Measurements from ENCODE around the gene NPTN. TPM values are rescaled to one million over a fixed set of nuclear protein-coding genes. Genes with fewer than 3 reads are reported as not detected.

The NPTN gene
- total RNA-seq, 1 experiment from 2014 or later = 90.9 TPM

GRCh38 chr15:73596174-73596573, 37.0 kb downstream of the NPTN start:
- ChIA-PET RAD21 (ENCODE audit: low non-redundant PET in 1 of 2, low total read pairs in 2 of 2, uncharacterized antibody in 2 of 2, unreplicated experiment in 2 of 2) (no interaction called here), CTCF (interaction anchor here (1.3 kb wide), 1 partner anchor 104 kb away, joined by 3 read pairs; no protein-coding TSS in a partner anchor), POLR2A (no interaction called here)
- Histone ChIP-seq H3K36me3 (ENCODE audit: control insufficient read depth in 1 of 2, insufficient read depth in 2 of 2, low read length in 2 of 2) (peaks cover 0 to 7% of the 10 kb centered on the region in 2 experiments; a peak in 1 of 4 replicates), H3K79me2 (ENCODE audit: insufficient read depth, low read length) (peaks cover 97% of the 10 kb centered on the region), H3K4me3 (replicated peaks in 1 of 2; ENCODE audit: low read depth in 1 of 2, low read length in 2 of 2) (no peak overlapping the region), H2AFZ (ENCODE audit: low read depth, low read length, poor library complexity, severe bottlenecking) (no peak overlapping the region), H3K4me2 (ENCODE audit: low read length) (no peak overlapping the region), H3K27ac (ENCODE audit: low read depth, low read length) (no peak overlapping the region), H3K27me3 (ENCODE audit: insufficient read depth, low read length) (no peaks in the 10 kb centered on the region), H3K9me2 (ENCODE audit: insufficient read depth) (no peaks in the 10 kb centered on the region), H3K9me3 (ENCODE audit: control insufficient read depth in 1 of 2, insufficient read depth in 1 of 2, low read depth in 1 of 2, low read length in 2 of 2) (no peaks in the 10 kb centered on the region), H3K9ac (ENCODE audit: low read length) (no peak overlapping the region), H3K4me1 (ENCODE audit: control insufficient read depth in 1 of 2, insufficient read depth in 2 of 2, low read length in 2 of 2) (peaks cover 15 to 17% of the 10 kb centered on the region in 2 experiments), H4K20me1 (ENCODE audit: insufficient read depth) (peaks cover 9% of the 10 kb centered on the region; the same call in 1 of the 2 replicates)
- TF ChIP-seq FOSL1 (IDR thresholded peaks at IDR 0.05; ENCODE audit: low read depth) = no peak
- no peak for TF ChIP-seq ZNF274 (IDR thresholded peaks at IDR 0.05; ENCODE audit: low read depth, low read length)
- TF ChIP-seq CTCF (IDR thresholded peaks at IDR 0.05 in 2 of 3, conservative IDR thresholded peaks at IDR 0.05 in 1 of 3; ENCODE audit: borderline replicate concordance in 1 of 3, insufficient read depth in 1 of 3, low read depth in 2 of 3, low read length in 2 of 3) = no peak
- TF ChIP-seq CBX3 (IDR thresholded peaks at IDR 0.05; ENCODE audit: low read depth) = no peak
- no peak for TF ChIP-seq JUND (IDR thresholded peaks at IDR 0.05)
- TF ChIP-seq EGR1 (IDR thresholded peaks at IDR 0.05; ENCODE audit: low read depth) = no peak
- TF ChIP-seq POLR2AphosphoS5 (IDR thresholded peaks at IDR 0.05; ENCODE audit: low read depth, low read length) = no peak
- no peak for TF ChIP-seq SRF (IDR thresholded peaks at IDR 0.05; ENCODE audit: low read depth)
- no peak for TF ChIP-seq REST (IDR thresholded peaks at IDR 0.05; ENCODE audit: low read depth)
- TF ChIP-seq RAD21 (IDR thresholded peaks at IDR 0.05; ENCODE audit: low read depth) = no peak
- no peak for TF ChIP-seq SIN3A (IDR thresholded peaks at IDR 0.05; ENCODE audit: low read depth)
- TF ChIP-seq EZH2phosphoT487 (IDR thresholded peaks at IDR 0.05; ENCODE audit: borderline replicate concordance) = no peak
- no peak for TF ChIP-seq CEBPB (IDR thresholded peaks at IDR 0.05; ENCODE audit: low read depth)
- DNase-seq (ENCODE audit: low read depth, low spot score) (no peak), ATAC-seq (no peak)
- intact Hi-C loops (cut with micrococcal nuclease) = no loop called here
- BruUV-seq (replicated peaks) = no TSS peak

Data from HCT116 (cell line).